HepG2 (cell line): ENCODE measurements around the gene RNF5. TPM values are rescaled to one million over a fixed set of nuclear protein-coding genes. Genes with fewer than 3 reads are reported as not detected.

Source experiments
- BCL6 ChIP-seq: IDR thresholded peaks from 2 replicates; pipeline ENCODE4 v1.6.1; 2016; ENCODE audit warnings: missing genetic modification reagents, missing compliant biosample characterization
- MEIS2 ChIP-seq: sonication (generic); formaldehyde crosslinking; IDR thresholded peaks from 2 replicates; pipeline ENCODE4 v1.9.0; 2021; ENCODE audit warnings: mild to moderate bottlenecking, missing genetic modification reagents
- MIER3 ChIP-seq: IDR thresholded peaks from 2 replicates; pipeline ENCODE4 v1.6.1; 2016; ENCODE audit warnings: missing compliant biosample characterization, borderline replicate concordance
- MXD4 ChIP-seq: IDR thresholded peaks from 2 replicates; pipeline ENCODE4 v1.6.1; 2016; ENCODE audit warnings: mild to moderate bottlenecking, missing biosample characterization, missing genetic modification reagents
- NONO ChIP-seq, 2 experiments: fragments of 450-650 bp in 1 of 2; sonication (generic) in 1 of 2; formaldehyde crosslinking in 1 of 2; IDR thresholded peaks in 1 of 2; conservative IDR thresholded peaks in 1 of 2; 2 replicates each; pipeline versions ENCODE4 v1.6.1 to v1.8.0; 2017 to 2022; ENCODE audit warnings: mild to moderate bottlenecking in 1 of 2, missing genetic modification reagents in 1 of 2, moderate library complexity in 1 of 2
- SCMH1 ChIP-seq: sonication (generic); formaldehyde crosslinking; IDR thresholded peaks from 2 replicates; pipeline ENCODE4 v1.9.0; 2021; ENCODE audit warnings: missing genetic modification reagents, mild to moderate bottlenecking, borderline replicate concordance
- SIN3B ChIP-seq: fragments of 150-350 bp; IDR thresholded peaks from 2 replicates; pipeline ENCODE4 v1.6.1; 2014; ENCODE audit warnings: low read length
- TEAD3 ChIP-seq: optimal IDR thresholded peaks from 2 replicates; pipeline ENCODE3; 2016; ENCODE audit warnings: borderline replicate concordance
- ZNF30 ChIP-seq: sonication (generic); formaldehyde crosslinking; IDR thresholded peaks from 2 replicates; pipeline ENCODE4 v1.5.0; 2020; ENCODE audit warnings: mild to moderate bottlenecking, missing genetic modification reagents
- ZNF607 ChIP-seq: sonication (generic); formaldehyde crosslinking; IDR thresholded peaks from 2 replicates; pipeline ENCODE4 v1.5.1; 2020; ENCODE audit warnings: missing genetic modification reagents, mild to moderate bottlenecking, borderline replicate concordance
- ZSCAN20 ChIP-seq: sonication (generic); formaldehyde crosslinking; IDR thresholded peaks from 2 replicates; pipeline ENCODE4 v1.4.0; 2020; ENCODE audit warnings: missing genetic modification reagents, mild to moderate bottlenecking, borderline replicate concordance
- polyA plus RNA-seq, 8 experiments: library from polyadenylated mRNA; depleted of rRNA in 3 of 8; stranded (reverse) in 7 of 8; unstranded in 1 of 8; fragments of >200 nt; fragmentation: Illumina TruSeq in 4 of 8; extraction: Trizol in 4 of 8; gene quantifications; 2 replicates each; pipeline versions ENCODE4 v1.2.1 to v1.2.3, GENCODE V29; 2011 to 2016; ENCODE audit warnings: low read depth in 4 of 8, missing spikeins in 1 of 8, mixed read lengths in 1 of 8; ENCODE audit not compliant: insufficient read depth in 1 of 8
- total RNA-seq, 5 experiments: library from RNA; depleted of rRNA; stranded (reverse); fragments of >200 nt; fragmentation: Illumina TruSeq; extraction: Trizol; gene quantifications; 2 replicates each; pipeline ENCODE4 v1.2.3, GENCODE V29; 2016; ENCODE audit warnings: low read depth in 1 of 5
- TF ChIP-seq, protein P1 (sequence below), 2 experiments: sonication (generic) in 1 of 2; formaldehyde crosslinking in 1 of 2; IDR thresholded peaks; 2 replicates each; pipeline versions ENCODE4 v1.5.1 to v1.6.1; 2011 to 2020; ENCODE audit warnings: borderline replicate concordance in 1 of 2, low read depth in 1 of 2, low read length in 1 of 2, mild to moderate bottlenecking in 1 of 2, missing genetic modification reagents in 1 of 2, moderate library complexity in 1 of 2
- TF ChIP-seq, protein P2 (sequence below): sonication (generic); formaldehyde crosslinking; IDR thresholded peaks from 2 replicates; pipeline ENCODE4 v1.4.0; 2020; ENCODE audit warnings: missing genetic modification reagents, mild to moderate bottlenecking, borderline replicate concordance
- TF ChIP-seq, protein P3 (sequence below): sonication (generic); formaldehyde crosslinking; conservative IDR thresholded peaks from 2 replicates; pipeline ENCODE4 v1.4.0; 2020; ENCODE audit warnings: missing genetic modification reagents
- TF ChIP-seq, protein P4 (sequence below): IDR thresholded peaks from 2 replicates; pipeline ENCODE4 v1.6.1; 2016; ENCODE audit warnings: missing compliant biosample characterization, missing genetic modification reagents, borderline replicate concordance
- TF ChIP-seq, protein P5 (sequence below): IDR thresholded peaks from 2 replicates; pipeline ENCODE4 v1.6.1; 2012; ENCODE audit warnings: inconsistent platforms

RNF5 gene
- total and polyA plus RNA-seq, 2 of the 13 experiments (the other 11 are each of a cell fraction or from before 2014, with no cell fraction given): 98.0 to 131 TPM

DNA sequence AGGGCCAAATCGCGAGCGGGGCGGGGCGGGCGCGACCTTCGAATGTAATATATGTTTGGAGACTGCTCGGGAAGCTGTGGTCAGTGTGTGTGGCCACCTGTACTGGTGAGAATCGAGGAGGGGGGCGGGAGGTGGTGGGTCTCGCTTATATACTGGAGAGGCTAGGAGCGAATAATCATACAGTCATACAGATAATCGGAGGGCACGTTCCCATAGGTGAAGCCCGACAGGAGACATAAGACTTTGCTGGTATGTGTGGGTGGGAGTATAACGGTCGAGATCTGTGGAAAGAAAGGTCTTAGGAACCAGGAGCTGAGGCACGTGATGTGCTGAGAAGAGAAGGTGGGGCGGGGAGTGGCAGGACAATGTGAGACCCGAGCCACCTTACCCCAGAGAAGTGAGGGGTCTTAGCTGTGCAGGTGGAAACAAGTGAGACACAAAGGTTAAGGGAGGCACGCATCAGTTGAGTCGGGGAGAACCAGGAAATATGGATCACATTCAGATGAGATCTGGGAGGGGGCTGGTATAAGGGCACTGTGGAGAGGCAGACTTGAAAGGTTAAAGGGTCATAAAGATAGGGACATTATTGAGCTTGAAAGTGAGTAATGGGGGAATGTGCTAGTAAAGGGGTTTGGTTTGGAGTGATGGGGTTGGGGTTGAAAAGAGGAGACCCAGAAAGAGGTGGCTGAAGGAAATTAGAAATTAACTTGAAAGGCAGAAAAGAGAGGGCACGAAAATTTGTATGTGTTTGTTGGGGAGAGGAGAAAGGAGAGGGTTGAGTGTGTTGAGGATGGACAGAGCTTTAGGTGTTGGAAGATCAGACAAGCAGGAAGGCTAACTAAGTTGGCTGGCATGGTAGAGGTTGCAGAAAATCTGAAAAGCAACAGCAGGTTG lies 589 bp downstream of the RNF5 start (continued):
- TF ChIP-seq, protein P1, sequence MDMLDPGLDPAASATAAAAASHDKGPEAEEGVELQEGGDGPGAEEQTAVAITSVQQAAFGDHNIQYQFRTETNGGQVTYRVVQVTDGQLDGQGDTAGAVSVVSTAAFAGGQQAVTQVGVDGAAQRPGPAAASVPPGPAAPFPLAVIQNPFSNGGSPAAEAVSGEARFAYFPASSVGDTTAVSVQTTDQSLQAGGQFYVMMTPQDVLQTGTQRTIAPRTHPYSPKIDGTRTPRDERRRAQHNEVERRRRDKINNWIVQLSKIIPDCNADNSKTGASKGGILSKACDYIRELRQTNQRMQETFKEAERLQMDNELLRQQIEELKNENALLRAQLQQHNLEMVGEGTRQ (IDR thresholded peaks at IDR 0.05; ENCODE audit: low read depth, low read length): 0 out of 2 replicates have a peak, but pooled peaks have one; percentile 8
- TF ChIP-seq, protein P1 (CRISPR knock-in tag; IDR thresholded peaks at IDR 0.05; ENCODE audit: borderline replicate concordance): no peak
- no peak for TF ChIP-seq ZNF30 (CRISPR knock-in tag)
- TF ChIP-seq MXD4 (CRISPR knock-in tag): peak; percentile 56
- no peak for TF ChIP-seq ZSCAN20 (CRISPR knock-in tag)
- 0 out of 2 replicates have a peak, but pooled peaks have one; percentile 9 for TF ChIP-seq ZNF607 (CRISPR knock-in tag)
- TF ChIP-seq MEIS2: peak; percentile 12; the same call in 1 of the 2 replicates
- TF ChIP-seq BCL6 (CRISPR knock-in tag): no peak
- no peak for TF ChIP-seq NONO (IDR thresholded peaks at IDR 0.05)
- TF ChIP-seq NONO (CRISPR knock-in tag; conservative IDR thresholded peaks at IDR 0.05): peak; percentile 70
- TF ChIP-seq, protein P2, sequence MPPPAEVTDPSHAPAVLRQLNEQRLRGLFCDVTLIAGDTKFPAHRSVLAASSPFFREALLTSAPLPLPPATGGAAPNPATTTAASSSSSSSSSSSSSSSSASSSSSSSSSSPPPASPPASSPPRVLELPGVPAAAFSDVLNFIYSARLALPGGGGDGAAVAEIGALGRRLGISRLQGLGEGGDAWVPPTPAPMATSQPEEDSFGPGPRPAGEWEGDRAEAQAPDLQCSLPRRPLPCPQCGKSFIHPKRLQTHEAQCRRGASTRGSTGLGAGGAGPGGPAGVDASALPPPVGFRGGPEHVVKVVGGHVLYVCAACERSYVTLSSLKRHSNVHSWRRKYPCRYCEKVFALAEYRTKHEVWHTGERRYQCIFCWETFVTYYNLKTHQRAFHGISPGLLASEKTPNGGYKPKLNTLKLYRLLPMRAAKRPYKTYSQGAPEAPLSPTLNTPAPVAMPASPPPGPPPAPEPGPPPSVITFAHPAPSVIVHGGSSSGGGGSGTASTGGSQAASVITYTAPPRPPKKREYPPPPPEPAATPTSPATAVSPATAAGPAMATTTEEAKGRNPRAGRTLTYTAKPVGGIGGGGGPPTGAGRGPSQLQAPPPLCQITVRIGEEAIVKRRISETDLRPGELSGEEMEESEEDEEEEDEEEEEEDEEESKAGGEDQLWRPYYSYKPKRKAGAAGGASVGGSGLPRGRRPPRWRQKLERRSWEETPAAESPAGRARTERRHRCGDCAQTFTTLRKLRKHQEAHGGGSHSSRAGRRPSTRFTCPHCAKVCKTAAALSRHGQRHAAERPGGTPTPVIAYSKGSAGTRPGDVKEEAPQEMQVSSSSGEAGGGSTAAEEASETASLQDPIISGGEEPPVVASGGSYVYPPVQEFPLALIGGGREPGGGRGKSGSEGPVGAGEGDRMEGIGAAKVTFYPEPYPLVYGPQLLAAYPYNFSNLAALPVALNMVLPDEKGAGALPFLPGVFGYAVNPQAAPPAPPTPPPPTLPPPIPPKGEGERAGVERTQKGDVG (CRISPR knock-in tag): peak; percentile 49; the same call in 1 of the 2 replicates
- TF ChIP-seq, protein P3, sequence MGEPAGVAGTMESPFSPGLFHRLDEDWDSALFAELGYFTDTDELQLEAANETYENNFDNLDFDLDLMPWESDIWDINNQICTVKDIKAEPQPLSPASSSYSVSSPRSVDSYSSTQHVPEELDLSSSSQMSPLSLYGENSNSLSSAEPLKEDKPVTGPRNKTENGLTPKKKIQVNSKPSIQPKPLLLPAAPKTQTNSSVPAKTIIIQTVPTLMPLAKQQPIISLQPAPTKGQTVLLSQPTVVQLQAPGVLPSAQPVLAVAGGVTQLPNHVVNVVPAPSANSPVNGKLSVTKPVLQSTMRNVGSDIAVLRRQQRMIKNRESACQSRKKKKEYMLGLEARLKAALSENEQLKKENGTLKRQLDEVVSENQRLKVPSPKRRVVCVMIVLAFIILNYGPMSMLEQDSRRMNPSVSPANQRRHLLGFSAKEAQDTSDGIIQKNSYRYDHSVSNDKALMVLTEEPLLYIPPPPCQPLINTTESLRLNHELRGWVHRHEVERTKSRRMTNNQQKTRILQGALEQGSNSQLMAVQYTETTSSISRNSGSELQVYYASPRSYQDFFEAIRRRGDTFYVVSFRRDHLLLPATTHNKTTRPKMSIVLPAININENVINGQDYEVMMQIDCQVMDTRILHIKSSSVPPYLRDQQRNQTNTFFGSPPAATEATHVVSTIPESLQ (CRISPR knock-in tag): 0 out of 2 replicates have a peak, but pooled peaks have one; percentile 16
- TF ChIP-seq, protein P4, sequence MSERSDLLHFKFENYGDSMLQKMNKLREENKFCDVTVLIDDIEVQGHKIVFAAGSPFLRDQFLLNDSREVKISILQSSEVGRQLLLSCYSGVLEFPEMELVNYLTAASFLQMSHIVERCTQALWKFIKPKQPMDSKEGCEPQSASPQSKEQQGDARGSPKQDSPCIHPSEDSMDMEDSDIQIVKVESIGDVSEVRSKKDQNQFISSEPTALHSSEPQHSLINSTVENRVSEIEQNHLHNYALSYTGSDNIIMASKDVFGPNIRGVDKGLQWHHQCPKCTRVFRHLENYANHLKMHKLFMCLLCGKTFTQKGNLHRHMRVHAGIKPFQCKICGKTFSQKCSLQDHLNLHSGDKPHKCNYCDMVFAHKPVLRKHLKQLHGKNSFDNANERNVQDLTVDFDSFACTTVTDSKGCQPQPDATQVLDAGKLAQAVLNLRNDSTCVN: 0 out of 2 replicates have a peak, but pooled peaks have one; percentile 42
- no peak for TF ChIP-seq SCMH1 (CRISPR knock-in tag)
- peak; percentile 64; the same call in 1 of the 2 replicates for TF ChIP-seq SIN3B
- no peak for TF ChIP-seq MIER3 (CRISPR knock-in tag)
- TF ChIP-seq, protein P5, sequence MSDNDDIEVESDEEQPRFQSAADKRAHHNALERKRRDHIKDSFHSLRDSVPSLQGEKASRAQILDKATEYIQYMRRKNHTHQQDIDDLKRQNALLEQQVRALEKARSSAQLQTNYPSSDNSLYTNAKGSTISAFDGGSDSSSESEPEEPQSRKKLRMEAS: peak; percentile 30; the same call in 1 of the 2 replicates
- TF ChIP-seq TEAD3 (CRISPR knock-in tag): peak; percentile 31
